Activated T-cell treated with anti-CD3 and anti-CD28 coated beads for 1 hour (primary cell): ENCODE results near the gene ACTN2.

Experiments
- DNase-seq: peaks from one replicate; pipeline ENCODE4 v3.0.0-alpha.2; 2020; ENCODE audit warnings: low read depth

Gene ACTN2

DNA sequence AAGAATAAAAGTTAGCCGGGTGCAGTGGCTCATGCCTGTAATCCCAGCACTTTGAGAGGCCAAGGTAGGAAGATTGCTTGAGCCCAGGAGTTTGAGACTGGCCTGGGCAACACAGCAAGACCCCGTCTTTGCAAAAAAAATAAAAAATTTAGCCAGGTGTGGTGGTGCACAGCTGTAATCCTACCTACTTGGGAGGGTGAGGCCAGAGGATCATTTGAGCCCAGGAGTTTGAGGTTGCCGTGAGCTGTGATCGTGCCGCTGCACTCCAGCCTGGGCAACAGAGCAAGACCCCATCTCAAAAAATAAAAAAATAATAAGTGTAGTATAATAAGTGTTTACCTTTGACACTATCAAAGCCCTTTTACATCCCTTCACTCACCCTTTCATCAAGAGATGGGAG lies 5.0 kb downstream of the ACTN2 start:
- no peak for DNase-seq

DNA sequence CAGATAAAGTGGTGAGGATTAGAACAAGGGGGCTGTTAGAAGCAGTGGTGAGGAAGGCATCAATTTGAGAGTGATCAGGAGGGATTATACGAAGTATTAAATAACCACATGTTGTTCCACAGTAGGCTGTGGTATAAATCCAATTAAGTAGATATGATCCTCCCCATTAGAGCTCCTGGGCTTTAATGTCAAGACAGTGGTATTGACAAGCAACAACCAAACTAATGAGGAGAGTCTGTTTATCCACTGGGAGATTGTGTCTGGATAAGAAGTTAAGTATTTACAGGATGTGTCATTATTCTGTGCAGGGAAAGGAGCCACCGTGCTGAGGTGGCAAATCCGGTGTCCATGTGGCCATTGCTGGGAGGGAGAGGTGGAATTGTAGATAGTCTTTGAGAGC lies 5.8 kb downstream of the ACTN2 start:
- DNase-seq, result no peak

DNA sequence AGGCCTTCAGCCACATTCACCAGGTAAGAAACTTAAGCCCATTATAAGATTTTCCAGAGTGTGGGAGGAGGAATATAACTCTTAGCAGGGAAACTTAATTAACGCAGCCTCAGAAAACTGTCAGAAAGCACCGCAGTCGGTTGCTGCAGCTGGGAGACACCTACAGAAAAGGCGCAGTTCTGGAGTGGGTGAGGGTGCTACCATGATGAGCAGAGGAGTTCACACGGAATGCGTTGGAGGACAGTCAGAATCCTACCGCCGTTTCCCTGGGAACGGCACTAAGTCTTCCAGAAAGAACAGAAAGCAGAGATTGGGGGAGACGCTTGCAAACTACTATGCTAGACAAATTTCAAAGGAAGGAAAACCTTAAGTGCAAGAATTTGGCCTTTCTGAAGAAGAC lies 6.4 kb downstream of the ACTN2 start:
- no peak for DNase-seq

DNA sequence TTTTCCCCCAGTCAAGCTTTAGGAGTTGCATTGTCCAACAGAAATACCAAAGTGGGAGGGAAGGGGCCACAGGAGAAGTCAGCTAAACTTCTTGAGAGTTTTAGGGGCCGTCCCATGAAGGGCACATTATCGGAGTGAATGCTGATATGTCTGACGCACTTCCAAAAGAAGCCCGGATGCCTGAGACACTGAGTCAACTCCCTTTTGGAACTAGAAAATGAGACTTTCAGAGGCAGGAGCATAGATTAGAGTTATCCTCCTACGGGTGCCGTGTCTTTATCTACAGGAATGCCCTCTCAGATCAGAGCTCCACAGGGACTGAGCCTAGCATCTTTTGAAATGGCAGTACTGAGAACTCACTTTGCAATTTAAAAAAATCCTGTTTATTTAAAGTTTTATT lies 13.1 kb downstream of the ACTN2 start:
- no peak for DNase-seq

DNA sequence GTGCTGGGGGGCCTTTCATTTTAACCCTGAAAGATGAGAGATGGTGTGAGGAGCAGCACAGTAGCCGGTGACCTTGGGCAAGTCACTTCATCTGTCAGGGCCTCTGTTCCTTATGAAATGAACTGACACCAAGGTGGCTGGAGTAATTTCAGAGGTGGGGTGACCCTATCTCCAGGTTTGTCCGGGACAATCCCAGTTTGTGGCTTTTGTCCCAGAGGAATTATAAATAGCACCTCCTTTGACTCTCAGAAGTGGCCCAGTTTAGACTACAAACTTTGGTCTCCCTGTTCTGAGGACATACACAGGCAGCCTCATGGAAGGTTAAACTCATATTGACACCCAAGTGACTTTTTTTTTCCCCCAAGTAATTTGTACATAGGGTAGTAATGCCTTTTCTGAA lies 14.6 kb downstream of the ACTN2 start:
- no peak for DNase-seq

DNA sequence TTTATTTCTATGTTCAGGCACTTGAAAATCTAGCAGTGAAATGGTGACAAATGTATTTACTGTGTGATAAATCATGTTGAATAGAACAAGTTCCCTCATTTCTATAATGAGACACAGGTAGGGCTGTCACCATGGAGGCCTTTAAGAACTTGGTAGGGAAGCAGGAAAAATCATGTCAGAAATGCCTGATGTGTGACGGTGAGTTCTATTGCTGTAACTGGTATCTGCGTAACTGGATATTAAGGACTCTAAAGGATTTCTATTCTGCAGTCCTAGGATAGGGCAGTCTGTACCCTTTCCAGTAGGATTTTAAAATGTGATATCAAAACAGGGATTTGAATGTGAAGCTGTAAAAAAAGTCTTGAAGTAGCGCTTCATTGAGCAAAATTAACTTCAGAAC lies 15.5 kb downstream of the ACTN2 start:
- DNase-seq, result no peak

DNA sequence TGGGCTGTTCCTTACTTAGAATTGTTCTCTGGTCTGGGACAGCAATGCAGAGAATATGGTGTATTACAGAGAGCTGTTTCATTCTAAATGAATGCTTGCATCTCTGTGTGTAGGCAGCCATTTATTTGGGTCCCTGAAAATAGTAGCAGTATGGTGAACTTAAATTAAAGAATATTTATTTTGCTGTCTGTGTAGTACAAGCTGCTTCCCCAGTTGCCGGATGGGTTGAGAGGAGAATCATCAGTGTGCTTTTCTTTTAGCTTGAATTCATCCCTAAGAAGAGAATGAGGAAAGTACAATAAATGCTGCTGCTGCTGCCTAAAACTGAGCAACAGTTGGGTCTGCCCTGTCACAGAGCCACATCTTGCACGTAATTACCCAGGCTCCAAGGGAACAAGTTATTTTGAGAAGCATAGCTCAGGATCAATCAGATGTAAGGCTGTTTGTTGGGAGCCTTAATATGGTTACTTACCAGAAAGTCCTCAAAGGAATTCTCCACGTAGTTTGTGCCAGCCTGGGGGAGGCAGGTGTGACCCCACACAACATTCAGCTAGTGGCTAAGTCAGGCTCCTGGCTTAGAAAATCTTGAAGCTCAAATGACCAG lies 16.6 kb downstream of the ACTN2 start:
- DNase-seq, result no peak

DNA sequence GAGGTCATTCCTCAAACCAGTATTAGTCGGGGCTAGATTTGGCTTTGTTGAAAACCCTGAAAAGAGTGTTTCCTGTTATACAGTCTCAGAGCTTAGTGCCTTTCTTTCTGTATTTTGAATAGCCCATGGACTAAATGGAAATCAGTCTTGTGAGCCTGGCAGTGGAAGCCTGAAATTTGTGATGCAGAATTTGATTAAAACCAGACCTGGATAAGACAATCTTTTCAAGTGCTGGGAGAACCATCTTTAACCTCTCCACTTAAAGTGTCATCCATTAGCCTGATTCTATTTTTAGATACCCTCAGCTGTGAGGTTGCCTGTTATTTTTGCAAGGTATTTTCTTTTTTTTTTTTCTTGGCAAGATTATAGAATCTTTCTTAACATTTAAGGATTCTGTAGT lies 19.5 kb downstream of the ACTN2 start:
- DNase-seq, result no peak

DNA sequence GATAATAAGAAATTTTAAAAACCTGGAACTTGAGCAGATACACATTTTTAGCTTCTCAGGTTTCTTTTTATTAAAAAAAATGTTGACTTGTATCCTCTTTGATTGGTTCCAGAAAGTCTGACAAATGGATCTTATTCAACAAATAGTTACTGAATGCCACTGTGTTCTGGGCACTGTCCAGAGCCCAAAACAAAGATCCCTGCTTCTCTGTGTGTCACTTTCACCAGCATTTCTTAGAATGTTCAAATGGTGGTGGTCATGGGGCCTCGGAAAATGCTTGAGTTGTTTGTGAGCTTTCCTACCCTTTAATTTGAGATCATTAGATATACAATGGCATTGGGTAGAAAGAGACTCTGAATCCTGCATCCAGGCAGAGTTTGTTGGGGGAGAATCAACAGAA lies 19.9 kb downstream of the ACTN2 start:
- no peak for DNase-seq

DNA sequence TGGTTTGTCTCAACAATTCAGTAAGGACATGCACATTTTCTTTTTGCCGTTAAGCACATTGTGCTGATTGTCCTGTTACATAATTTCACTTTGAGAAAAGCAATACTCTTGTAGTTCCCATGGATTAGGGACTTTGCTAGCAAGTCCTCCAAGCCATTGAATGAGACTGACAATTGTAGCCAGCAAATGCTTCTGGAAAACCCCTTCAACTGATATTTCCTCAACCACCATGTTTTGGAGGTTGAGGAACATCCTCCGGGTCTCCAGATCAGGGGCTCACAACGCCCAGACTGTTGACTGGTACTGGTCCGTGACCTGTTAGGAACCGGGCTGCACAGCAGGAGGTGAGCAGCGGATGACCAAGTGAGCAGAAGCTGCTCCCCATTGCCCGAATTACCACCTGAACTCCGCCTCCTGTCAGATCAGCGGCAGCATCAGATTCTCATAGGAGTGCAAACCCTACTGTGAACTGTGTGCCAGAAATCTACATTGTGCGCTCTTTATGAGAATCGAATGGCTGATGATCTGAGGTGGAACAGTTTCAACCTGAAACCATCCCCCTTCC lies 24.1 kb downstream of the ACTN2 start:
- DNase-seq, result no peak

DNA sequence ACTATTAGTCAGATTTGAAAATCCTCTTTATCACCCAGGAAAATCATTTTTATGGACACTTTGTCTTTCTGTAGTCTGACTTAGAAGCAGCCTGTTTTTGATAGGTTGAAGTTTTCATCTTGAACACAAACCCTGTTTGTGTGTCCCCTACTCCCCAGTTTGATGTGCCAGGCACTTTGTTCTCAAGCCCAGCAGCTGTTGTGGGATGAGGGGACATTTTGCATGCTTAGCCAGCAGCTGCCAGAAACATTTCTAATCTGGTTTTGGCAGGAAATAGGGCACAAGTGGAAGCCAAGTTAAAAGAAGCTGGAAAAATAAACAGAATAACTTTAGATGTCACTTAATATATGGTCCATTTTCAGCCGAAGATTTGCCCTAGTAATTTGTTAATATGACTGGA lies 29.9 kb downstream of the ACTN2 start:
- DNase-seq, result no peak

DNA sequence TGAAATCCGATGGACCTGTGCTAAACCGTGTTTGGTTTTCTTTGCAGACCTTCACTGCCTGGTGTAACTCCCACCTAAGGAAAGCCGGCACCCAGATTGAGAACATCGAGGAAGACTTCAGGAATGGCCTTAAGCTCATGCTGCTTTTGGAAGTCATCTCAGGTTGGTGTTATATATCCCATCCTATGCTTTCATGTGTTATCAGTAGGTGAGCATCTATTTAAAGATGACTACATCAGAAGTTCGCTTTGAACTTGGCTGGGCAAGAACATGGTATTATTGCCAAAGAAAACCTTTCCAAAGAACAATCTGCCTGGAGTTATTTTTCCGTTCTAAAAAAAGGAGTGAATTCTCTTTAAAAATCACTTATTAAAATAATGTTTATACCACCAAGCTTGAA lies 31.5 kb downstream of the ACTN2 start:
- DNase-seq, result no peak

DNA sequence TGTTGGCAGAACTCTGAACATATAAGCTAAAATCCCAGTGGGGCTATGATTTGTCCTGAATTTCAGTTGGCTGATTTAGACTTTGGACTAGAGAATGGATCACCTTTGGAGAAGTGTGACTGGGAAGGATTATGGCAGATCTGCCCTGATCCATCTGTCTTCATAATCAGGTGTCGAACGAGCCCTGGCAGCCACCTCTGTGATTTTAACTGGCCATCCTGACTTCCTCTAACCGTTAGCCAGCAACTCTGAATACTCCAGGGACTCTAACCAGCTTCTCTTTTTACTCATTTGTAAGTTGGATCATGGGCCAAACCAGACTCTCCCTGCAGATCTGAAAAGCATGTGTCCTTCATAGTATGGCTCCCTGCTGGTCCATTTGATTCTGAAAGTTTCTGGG lies 32.0 kb downstream of the ACTN2 start:
- DNase-seq, result no peak

DNA sequence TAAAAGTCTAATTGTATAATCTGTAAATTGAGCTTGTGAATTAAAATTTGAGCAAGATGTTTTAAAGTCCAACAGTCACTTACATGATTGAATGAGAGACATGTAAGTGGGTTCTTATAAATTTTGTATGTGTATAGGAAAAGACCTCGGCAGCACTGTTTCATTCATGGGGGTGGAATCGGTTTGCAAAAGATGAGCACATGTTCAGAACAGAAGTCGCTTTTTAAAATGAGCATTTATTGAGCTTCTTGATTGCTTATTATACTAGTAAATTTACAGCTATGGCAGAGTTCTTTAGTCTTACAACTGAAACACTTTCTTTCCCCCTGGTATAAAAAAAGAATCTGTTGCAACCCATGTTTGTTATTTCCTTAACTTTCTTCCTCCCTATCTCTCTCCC lies 33.9 kb downstream of the ACTN2 start:
- no peak for DNase-seq

DNA sequence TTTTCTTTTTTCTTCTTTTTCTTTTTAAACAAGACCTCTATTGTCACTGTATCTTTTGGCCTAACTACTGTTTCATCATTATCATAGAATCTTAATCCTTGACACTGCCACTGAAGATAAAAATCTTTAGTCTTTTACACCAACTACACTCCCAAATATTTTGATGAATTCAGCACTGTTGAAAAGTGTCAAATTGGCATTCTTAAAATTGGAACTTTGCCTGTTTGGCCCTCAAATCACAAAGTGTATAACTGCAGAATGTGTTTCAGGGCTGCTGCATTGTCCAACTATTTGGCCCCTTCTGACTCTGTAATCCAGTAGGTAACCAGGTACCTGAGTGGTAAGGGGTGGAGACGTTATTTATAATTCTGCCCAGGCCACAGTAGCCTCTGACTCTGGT lies 34.3 kb downstream of the ACTN2 start:
- DNase-seq, result no peak

DNA sequence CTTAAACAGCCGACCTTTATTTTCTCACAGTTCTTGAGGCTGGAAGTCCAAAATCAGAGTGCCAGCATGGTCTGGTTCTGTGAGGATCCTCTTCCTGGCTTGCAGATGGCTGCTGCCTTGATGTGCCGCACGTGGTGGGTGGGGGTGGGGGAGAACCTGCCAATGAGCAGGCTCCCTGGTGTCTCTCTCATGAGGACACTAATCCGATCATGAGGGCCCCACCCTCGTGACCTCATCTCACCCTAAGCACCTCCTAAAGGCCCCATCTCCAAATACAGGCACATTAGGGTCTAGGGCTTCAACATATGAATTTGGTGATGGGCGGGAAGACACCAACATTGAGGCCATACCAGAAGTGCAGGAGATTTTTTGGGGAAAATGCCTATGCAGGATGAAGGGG lies 37.8 kb downstream of the ACTN2 start:
- no peak for DNase-seq

DNA sequence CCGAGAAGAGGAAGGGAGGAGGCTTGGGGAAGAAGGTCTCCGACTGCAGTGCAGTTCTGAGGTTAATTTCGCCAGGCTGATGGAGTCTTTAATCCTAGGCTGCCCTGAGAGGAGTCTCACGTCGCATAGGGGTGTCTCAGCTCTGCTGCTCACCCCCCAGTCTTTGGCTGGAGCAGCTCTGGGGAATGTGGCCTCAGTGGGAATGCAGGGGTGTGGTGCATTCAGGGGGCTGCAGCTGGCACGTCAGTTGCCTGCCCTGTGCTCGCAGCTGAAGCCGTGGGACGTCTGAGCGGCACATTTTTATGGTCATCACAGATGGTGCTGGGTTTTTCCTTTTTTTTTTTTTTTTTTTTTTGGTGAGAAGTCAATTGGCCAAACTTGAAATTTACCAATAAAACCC lies 38.2 kb downstream of the ACTN2 start:
- no peak for DNase-seq

DNA sequence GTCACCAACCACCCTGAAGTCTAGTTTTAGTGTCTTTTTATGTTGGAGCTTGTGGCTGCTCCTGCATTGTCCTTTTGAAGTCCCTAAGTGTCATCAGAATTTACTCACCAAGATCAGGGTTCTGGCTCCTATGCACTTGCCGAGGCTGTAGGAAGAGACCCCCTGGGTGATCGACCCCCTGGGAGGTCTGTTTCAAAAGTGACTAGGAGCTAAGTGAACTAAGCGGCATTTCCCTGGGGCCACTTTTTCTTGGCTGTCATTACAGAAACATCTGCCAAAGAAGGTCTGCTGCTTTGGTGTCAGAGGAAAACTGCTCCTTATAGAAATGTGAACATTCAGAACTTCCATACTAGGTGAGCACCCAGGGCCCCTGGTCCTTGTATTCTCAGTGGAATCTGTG lies 39.4 kb downstream of the ACTN2 start:
- no peak for DNase-seq

DNA sequence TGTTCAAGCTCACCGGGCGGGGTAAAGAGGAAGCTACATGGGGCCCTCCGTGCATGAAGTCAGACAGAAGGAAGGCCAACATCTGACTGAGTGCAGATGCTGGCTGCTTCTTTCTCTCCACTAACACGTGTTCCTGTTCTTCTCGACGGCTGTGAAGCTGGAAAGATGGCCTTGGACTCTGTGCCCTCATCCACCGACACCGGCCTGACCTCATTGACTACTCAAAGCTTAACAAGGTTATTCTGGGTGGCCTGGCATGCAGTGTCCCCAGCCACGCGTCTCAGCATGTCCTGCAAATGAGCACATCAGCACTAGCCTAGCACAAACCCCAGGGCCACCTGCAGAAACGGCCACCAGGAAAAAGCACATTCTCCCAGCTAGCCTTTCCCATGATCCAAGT lies 41.2 kb downstream of the ACTN2 start:
- DNase-seq, result no peak

DNA sequence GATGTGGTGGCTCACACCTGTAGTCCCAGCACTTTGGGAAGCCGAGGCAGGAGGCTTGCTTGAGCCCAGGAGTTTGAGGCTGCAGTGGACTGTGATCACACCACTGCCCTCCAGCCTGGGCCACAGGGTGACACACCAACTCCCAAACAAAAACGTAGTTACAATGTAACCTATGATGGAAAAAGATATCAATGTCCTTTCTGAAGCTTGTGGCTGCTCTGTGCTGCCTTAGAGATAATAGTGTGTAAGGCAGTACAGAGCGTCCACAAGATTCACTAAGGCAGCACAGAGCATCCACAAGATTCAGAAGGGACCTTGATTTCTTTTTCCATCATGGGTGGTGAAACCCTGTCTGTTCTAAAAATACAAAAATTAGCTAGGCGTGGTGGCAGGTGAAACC lies 42.5 kb downstream of the ACTN2 start:
- no peak for DNase-seq

DNA sequence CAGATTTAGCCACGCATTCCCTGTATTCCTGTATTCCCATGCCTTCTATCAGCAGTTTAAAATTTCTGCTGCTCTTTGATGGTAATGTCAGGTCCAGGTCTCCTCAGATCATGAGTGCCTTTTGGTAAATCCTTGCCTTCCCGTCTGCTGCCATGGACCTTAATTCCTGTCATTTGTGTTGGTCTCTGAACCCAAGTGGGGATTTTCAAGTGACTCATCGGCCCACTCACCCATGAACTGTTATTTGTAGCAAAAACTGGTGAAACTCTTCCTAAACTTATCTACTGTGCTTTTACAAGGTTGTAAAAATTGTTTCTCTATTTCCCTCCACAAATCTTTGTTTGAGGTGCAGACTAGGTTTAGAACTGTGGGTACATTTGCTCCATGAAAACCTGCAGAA lies 47.4 kb downstream of the ACTN2 start:
- DNase-seq, result no peak

DNA sequence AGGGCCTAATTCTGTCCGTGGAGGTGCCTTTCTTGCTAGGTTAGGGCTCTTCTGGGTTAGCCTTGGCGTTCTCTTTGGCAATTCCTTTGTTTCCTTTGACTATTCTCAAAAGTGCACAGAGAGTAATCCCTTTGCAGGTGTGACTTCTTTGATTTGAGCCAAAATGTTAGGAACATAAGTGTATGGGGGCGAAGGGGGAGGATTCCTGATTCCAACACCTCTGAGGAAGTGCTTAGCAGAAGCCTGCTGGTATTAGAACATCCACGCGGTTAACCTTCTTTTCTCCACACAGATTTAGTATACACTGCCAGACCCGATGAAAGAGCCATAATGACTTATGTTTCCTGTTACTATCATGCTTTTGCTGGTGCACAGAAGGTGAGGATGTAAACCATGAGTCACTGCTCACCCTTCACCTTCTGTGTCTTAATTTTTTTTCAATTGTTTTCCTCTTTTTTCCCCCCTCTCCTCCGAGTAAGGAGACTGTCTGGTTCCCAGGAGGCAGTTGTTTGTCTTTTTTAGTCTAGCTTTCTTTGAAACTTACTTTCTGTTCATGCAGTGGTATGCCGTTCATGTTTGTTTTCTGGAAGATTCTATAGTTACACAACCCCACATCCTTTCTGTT lies 48.0 kb downstream of the ACTN2 start:
- DNase-seq, result no peak

DNA sequence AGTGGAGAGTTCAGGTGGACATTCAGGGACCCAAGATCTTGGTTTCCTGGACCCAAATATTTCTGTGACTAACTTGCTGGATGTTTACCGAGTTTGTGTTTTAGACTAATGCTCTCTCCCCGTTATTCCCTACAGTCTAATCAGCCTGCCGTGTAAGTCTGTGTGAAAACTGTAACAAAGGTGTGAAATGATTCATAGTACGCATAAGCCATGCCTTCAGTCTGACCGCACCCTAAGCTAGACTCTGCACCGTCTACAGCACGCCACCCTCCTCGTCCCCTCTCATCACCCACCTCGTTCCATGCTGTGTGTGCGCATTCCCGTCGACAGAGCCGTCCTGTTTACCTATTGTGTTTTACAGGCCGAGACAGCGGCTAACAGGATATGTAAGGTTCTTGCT lies 50.5 kb downstream of the ACTN2 start:
- no peak for DNase-seq

DNA sequence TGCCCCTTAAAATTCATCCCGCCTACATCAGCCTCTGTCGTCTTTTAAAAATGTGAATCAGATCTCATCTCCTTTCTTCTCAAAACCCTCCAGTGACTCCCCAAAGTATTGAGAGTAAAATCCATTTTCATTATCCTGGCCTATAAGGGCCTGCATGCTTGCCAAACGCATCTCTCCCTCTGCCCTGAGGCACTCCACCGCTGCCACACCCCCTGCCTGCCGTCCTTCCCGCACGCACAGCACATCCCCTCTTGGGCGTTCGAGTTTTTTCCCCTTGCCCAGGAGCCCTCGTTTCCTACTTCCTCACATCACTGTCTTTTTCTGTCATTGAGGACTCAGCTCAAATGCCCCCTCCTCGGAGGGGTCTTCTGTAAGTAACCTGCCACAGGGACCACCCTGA lies 55.5 kb downstream of the ACTN2 start:
- DNase-seq, result no peak
